HepG2 (cell line): ENCODE measurements around the gene GPN2. TPM values are rescaled to one million over a fixed set of nuclear protein-coding genes. Genes with fewer than 3 reads are reported as not detected.

ENCODE experiments used
- ATAC-seq: fragments of 200-7000 bp; cut with Tn5 transposase; 3 replicates; pipeline ENCODE4 v1.9.1; 2020; ENCODE audit warnings: mild to moderate bottlenecking, moderate library complexity
- BruUV-seq: library from RNA; stranded (reverse); fragments of 400-500 nt; replicated peaks from 2 replicates; lab custom pipeline; 2021; lab: Mats Ljungman, UMichigan
- CTCF ChIA-PET: fragments of 300-600 bp; formaldehyde crosslinking; extraction: SDS; loops from one replicate; lab custom pipeline; 2021; ENCODE audit warnings: low total read pairs, inconsistent platforms, low intra/inter-chr PET ratio; lab: Yijun Ruan, JAX
- POLR2A ChIA-PET: fragments of 350-600 bp; sonication (Branson Sonifier 250); formaldehyde crosslinking; loops from one replicate; lab custom pipeline; 2020; ENCODE audit warnings: antibody characterized with exemption, inconsistent platforms; lab: Yijun Ruan, JAX
- DNase-seq: peaks from one replicate; pipeline ENCODE4 v3.0.0-alpha.2; 2015; ENCODE audit warnings: low spot score
- FAIRE-seq: peaks from 3 replicates; lab custom pipeline; 2011; peaks lifted over from hg19 to GRCh38; lab: Jason Lieb, UNC
- H2AFZ ChIP-seq: one replicate; pipeline ENCODE4 v1.6.1; 2011; ENCODE audit warnings: low read length, inconsistent platforms
- H3K27ac ChIP-seq: fragments of 300-600 bp; 3 replicates; pipeline ENCODE4 v1.8.0; 2011; ENCODE audit warnings: mixed run types, mild to moderate bottlenecking, mixed read lengths, low read length, inconsistent platforms; ENCODE audit not compliant: insufficient read depth; ENCODE audit errors: extremely low read length
- H3K27me3 ChIP-seq, 2 experiments: fragments of 200-600 bp in 1 of 2; 2 replicates in 1 of 2; 3 replicates in 1 of 2; pipeline versions ENCODE4 v1.6.0 to v1.8.0; 2011; ENCODE audit warnings: low read length in 2 of 2, mild to moderate bottlenecking in 2 of 2, moderate library complexity in 2 of 2, inconsistent platforms in 1 of 2; ENCODE audit not compliant: insufficient read depth in 2 of 2, control insufficient read depth in 1 of 2
- H3K36me3 ChIP-seq, 2 experiments: fragments of 200-600 bp in 1 of 2; replicated peaks in 1 of 2; 2 replicates in 1 of 2; 3 replicates in 1 of 2; pipeline versions ENCODE4 v1.5.1 to v1.8.0; 2011; ENCODE audit warnings: low read length in 2 of 2, inconsistent platforms in 1 of 2; ENCODE audit not compliant: insufficient read depth in 2 of 2, control insufficient read depth in 1 of 2
- H3K4me1 ChIP-seq: 2 replicates; pipeline ENCODE4 v1.5.1; 2012; ENCODE audit warnings: low read length, inconsistent platforms; ENCODE audit not compliant: insufficient read depth
- H3K4me2 ChIP-seq: 2 replicates; pipeline ENCODE4 v1.6.0; 2011; ENCODE audit warnings: low read depth, low read length, inconsistent platforms
- H3K4me3 ChIP-seq, 3 experiments: fragments of 200-600 bp in 1 of 3; sonication (generic), shearing (Covaris generic) in 1 of 3; replicated peaks in 1 of 3; 2 replicates each; pipeline ENCODE4 v1.5.1; 2011 to 2016; ENCODE audit warnings: low read length in 3 of 3, inconsistent platforms in 2 of 3, low read depth in 2 of 3, mild to moderate bottlenecking in 2 of 3, control low read depth in 1 of 3, mixed read lengths in 1 of 3; ENCODE audit not compliant: insufficient read depth in 1 of 3
- H3K79me2 ChIP-seq: one replicate; pipeline ENCODE4 v1.6.1; 2011; ENCODE audit warnings: low read length, inconsistent platforms; ENCODE audit not compliant: insufficient read depth
- H3K9ac ChIP-seq: 2 replicates; pipeline ENCODE4 v1.6.0; 2011; ENCODE audit warnings: mild to moderate bottlenecking, low read depth, low read length, inconsistent platforms; ENCODE audit not compliant: insufficient read depth
- H3K9me3 ChIP-seq: 2 replicates; pipeline ENCODE4 v1.5.1; 2012; ENCODE audit warnings: mild to moderate bottlenecking, low read length
- H4K20me1 ChIP-seq: 2 replicates; pipeline ENCODE4 v1.6.0; 2011; ENCODE audit warnings: inconsistent platforms, mild to moderate bottlenecking, low read length, moderate library complexity; ENCODE audit not compliant: insufficient read depth
- PHF5A ChIP-seq: IDR thresholded peaks from one replicate; pipeline ENCODE4 v1.6.1; 2018; ENCODE audit warnings: low read depth, missing genetic modification reagents; ENCODE audit not compliant: unreplicated experiment
- PHF8 ChIP-seq: sonication (generic); formaldehyde crosslinking; IDR thresholded peaks from 2 replicates; pipeline ENCODE4 v1.5.0; 2020; ENCODE audit warnings: missing genetic modification reagents
- SKI ChIP-seq: fragments of 450-650 bp; IDR thresholded peaks from one replicate; pipeline ENCODE4 v1.6.1; 2018; ENCODE audit warnings: mild to moderate bottlenecking; ENCODE audit not compliant: partially characterized antibody
- ZMYM3 ChIP-seq: sonication (generic); formaldehyde crosslinking; IDR thresholded peaks from 2 replicates; pipeline ENCODE4 v1.5.1; 2020; ENCODE audit warnings: mild to moderate bottlenecking, missing genetic modification reagents
- ZNF24 ChIP-seq: fragments of 450-650 bp; IDR thresholded peaks from 2 replicates; pipeline ENCODE4 v1.6.1; 2017; ENCODE audit warnings: antibody characterized with exemption, mild to moderate bottlenecking
- ZNF614 ChIP-seq: IDR thresholded peaks from 2 replicates; pipeline ENCODE4 v1.6.1; 2018; ENCODE audit warnings: missing biosample characterization, missing genetic modification reagents, inconsistent platforms, borderline replicate concordance
- ZNF782 ChIP-seq: sonication (generic); formaldehyde crosslinking; IDR thresholded peaks from 2 replicates; pipeline ENCODE4 v1.4.0; 2020; ENCODE audit warnings: missing genetic modification reagents, mild to moderate bottlenecking, borderline replicate concordance
- WGBS: methylation state at CpG from one replicate; pipeline ENCODE4 v1.1.6; 2017; ENCODE audit warnings: low lambda C conversion rate; 5-methylcytosine and 5-hydroxymethylcytosine counted together
- in situ Hi-C: cut with HindIII; loops from 2 replicates; pipeline ENCODE4 v1.10.0; 2017; ENCODE audit warnings: low pct_unique_long_range_greater_than_20kb; ENCODE audit not compliant: extremely low pct_ligation_motif_present
- intact Hi-C: fragments of 100-400 bp; cut with micrococcal nuclease; formaldehyde crosslinking; loops from one replicate; pipeline ENCODE4 v1.10.0; 2022; ENCODE audit not compliant: unreplicated experiment
- polyA plus RNA-seq, 8 experiments: library from polyadenylated mRNA; depleted of rRNA in 3 of 8; stranded (reverse) in 7 of 8; unstranded in 1 of 8; fragments of >200 nt; fragmentation: Illumina TruSeq in 4 of 8; extraction: Trizol in 4 of 8; gene quantifications; 2 replicates each; pipeline versions ENCODE4 v1.2.1 to v1.2.3, GENCODE V29; 2011 to 2016; ENCODE audit warnings: low read depth in 4 of 8, missing spikeins in 1 of 8, mixed read lengths in 1 of 8; ENCODE audit not compliant: insufficient read depth in 1 of 8
- total RNA-seq, 5 experiments: library from RNA; depleted of rRNA; stranded (reverse); fragments of >200 nt; fragmentation: Illumina TruSeq; extraction: Trizol; gene quantifications; 2 replicates each; pipeline ENCODE4 v1.2.3, GENCODE V29; 2016; ENCODE audit warnings: low read depth in 1 of 5

Gene GPN2
- total and polyA plus RNA-seq, 2 of the 13 experiments (the other 11 are each of a cell fraction or from before 2014, with no cell fraction given) = 19.3 to 38.9 TPM

GRCh38 chr1:26831546-26832248, 58.4 kb downstream of the GPN2 start (continued):
- TF ChIP-seq SKI (peak; percentile 75), ZNF782 (CRISPR knock-in tag) (no peak), PHF5A (CRISPR knock-in tag) (no peak), ZNF614 (CRISPR knock-in tag) (peak; percentile 87; the same call in 1 of the 2 replicates), PHF8 (CRISPR knock-in tag) (no peak)

- 93% methylated on average over 3 of the region's 3 CpGs for WGBS
- Histone ChIP-seq H3K79me2 (peaks cover 23% of the 10 kb centered on the region), H3K27ac (peak overlapping the region; percentile 58), H3K4me1 (peaks cover 54% of the 10 kb centered on the region), H3K4me2 (peak overlapping the region; percentile 52; the same call in 1 of the 2 replicates), H2AFZ (no peak overlapping the region), H3K9ac (peak overlapping the region; percentile 37; the same call in 1 of the 2 replicates), H3K27me3 (no peaks in the 10 kb centered on the region), H3K9me3 (no peaks in the 10 kb centered on the region), H3K36me3 (peaks cover 8 to 32% of the 10 kb centered on the region in 2 experiments), H4K20me1 (peaks cover 4% of the 10 kb centered on the region; the same call in 1 of the 2 replicates), H3K4me3 (no peak overlapping the region)
- intact Hi-C loops = no loop called here
- in situ Hi-C loops = no loop called here
- no peak for ATAC-seq
- TF ChIP-seq ZNF24 = no peak
- peak; percentile 64 for TF ChIP-seq ZMYM3 (CRISPR knock-in tag)
- POLR2A ChIA-PET = interaction anchor here (0.8 to 2.1 kb wide), 5 partner anchors 10 to 59 kb away, joined by 3 to 6 read pairs (median 4); partner anchors contain the start of gene GPN2
- FAIRE-seq = no peak
- BruUV-seq = no TSS peak
- DNase-seq = no peak
- CTCF ChIA-PET = no interaction called here
These were observed 59.0 kb downstream of the GPN2 start for GRCh38 chr1:26831059-26831458.
